Neuronal stem cell (in vitro differentiated cells): ENCODE data around the gene XAB2.

Experiments used
- DNase-seq: peaks from one replicate; pipeline ENCODE4 v3.0.0-alpha.2; 2013; ENCODE audit warnings: low spot score
- H2AFZ ChIP-seq: one replicate; pipeline ENCODE4 v1.6.1; 2013; ENCODE audit warnings: mild to moderate bottlenecking, low read length, inconsistent platforms
- H2AK5ac ChIP-seq: 2 replicates; pipeline ENCODE4 v1.6.1; 2013; ENCODE audit warnings: low read depth, mild to moderate bottlenecking, inconsistent platforms, low read length, moderate library complexity, mixed read lengths
- H2BK120ac ChIP-seq: 2 replicates; pipeline ENCODE4 v1.6.1; 2013; ENCODE audit warnings: low read depth, mild to moderate bottlenecking, inconsistent platforms, low read length, moderate library complexity, mixed read lengths
- H2BK12ac ChIP-seq: one replicate; pipeline ENCODE4 v1.6.1; 2013; ENCODE audit warnings: low read length, inconsistent platforms
- H2BK15ac ChIP-seq: 2 replicates; pipeline ENCODE4 v1.6.1; 2013; ENCODE audit warnings: mild to moderate bottlenecking, low read length, inconsistent platforms, mixed read lengths
- H2BK5ac ChIP-seq: one replicate; pipeline ENCODE4 v1.6.1; 2013; ENCODE audit warnings: inconsistent platforms, mild to moderate bottlenecking, low read length, moderate library complexity
- H3K14ac ChIP-seq: one replicate; pipeline ENCODE4 v1.6.1; 2013; ENCODE audit warnings: low read length, inconsistent platforms
- H3K18ac ChIP-seq: 2 replicates; pipeline ENCODE4 v1.6.1; 2013; ENCODE audit warnings: low read length, inconsistent platforms
- H3K23ac ChIP-seq: 2 replicates; pipeline ENCODE4 v1.6.1; 2013; ENCODE audit warnings: low read depth, mild to moderate bottlenecking, mixed read lengths, low read length, inconsistent platforms; ENCODE audit not compliant: poor library complexity
- H3K27ac ChIP-seq: replicated peaks from 3 replicates; pipeline ENCODE4 v1.5.1; 2013; ENCODE audit warnings: low read length, inconsistent platforms
- H3K27me3 ChIP-seq, 3 experiments: 2 replicates each; pipeline ENCODE4 v1.6.1; 2013; ENCODE audit warnings: low read length in 3 of 3, mild to moderate bottlenecking in 2 of 3, inconsistent platforms in 1 of 3, low read depth in 1 of 3, mixed read lengths in 1 of 3, moderate library complexity in 1 of 3; ENCODE audit not compliant: control insufficient read depth in 3 of 3, insufficient read depth in 3 of 3
- H3K36me3 ChIP-seq, 2 donors: replicated peaks in 1 of 2; 2 replicates each; pipeline ENCODE4 v1.6.1; 2013; ENCODE audit warnings: low read length in 2 of 2; ENCODE audit not compliant: control insufficient read depth in 2 of 2, insufficient read depth in 2 of 2
- H3K4ac ChIP-seq: 2 replicates; pipeline ENCODE4 v1.6.1; 2013; ENCODE audit warnings: inconsistent platforms, mild to moderate bottlenecking, low read length, moderate library complexity
- H3K4me1 ChIP-seq, 2 donors: 1 replicate in 1 of 2; 2 replicates in 1 of 2; pipeline ENCODE4 v1.6.1; 2013; ENCODE audit warnings: low read length in 2 of 2, low read depth in 1 of 2; ENCODE audit not compliant: control insufficient read depth in 2 of 2, insufficient read depth in 1 of 2
- H3K4me2 ChIP-seq: one replicate; pipeline ENCODE4 v1.6.1; 2013; ENCODE audit warnings: mild to moderate bottlenecking, low read length, inconsistent platforms; ENCODE audit not compliant: insufficient read depth, poor library complexity, severe bottlenecking
- H3K4me3 ChIP-seq, 2 donors: 2 replicates each; pipeline ENCODE4 v1.5.1; 2013; ENCODE audit warnings: low read length in 2 of 2, mild to moderate bottlenecking in 2 of 2, inconsistent platforms in 1 of 2, moderate library complexity in 1 of 2
- H3K79me1 ChIP-seq: one replicate; pipeline ENCODE4 v1.6.1; 2013; ENCODE audit warnings: low read depth, mild to moderate bottlenecking, inconsistent platforms, low read length, moderate library complexity
- H3K9ac ChIP-seq: one replicate; pipeline ENCODE4 v1.6.1; 2013; ENCODE audit warnings: mild to moderate bottlenecking, low read depth, low read length, inconsistent platforms; ENCODE audit not compliant: poor library complexity
- H3K9me3 ChIP-seq, 2 donors: replicated peaks in 1 of 2; 2 replicates each; pipeline versions ENCODE3 to v1.6.1; 2013; ENCODE audit warnings: low read length in 2 of 2, mild to moderate bottlenecking in 2 of 2, inconsistent platforms in 1 of 2, low read depth in 1 of 2, mixed read lengths in 1 of 2, moderate library complexity in 1 of 2; ENCODE audit not compliant: control insufficient read depth in 2 of 2, insufficient read depth in 1 of 2
- H4K8ac ChIP-seq: one replicate; pipeline ENCODE4 v1.6.1; 2013; ENCODE audit warnings: low read depth, mild to moderate bottlenecking, inconsistent platforms, low read length, moderate library complexity
- H4K91ac ChIP-seq: one replicate; pipeline ENCODE4 v1.6.1; 2013; ENCODE audit warnings: low read length, low read depth, mild to moderate bottlenecking, inconsistent platforms; ENCODE audit not compliant: poor library complexity
- WGBS, 2 donors: extraction: QIAGEN DNeasy Blood & Tissue Kit; methylation state at CpG; one replicate each; pipeline ENCODE4 v1.1.7; 2013; ENCODE audit warnings: missing lambda C conversion rate in 2 of 2, mixed read lengths in 1 of 2; ENCODE audit not compliant: insufficient read length in 2 of 2, insufficient replicate concordance in 1 of 2; ENCODE audit errors: extremely low coverage in 2 of 2; 5-methylcytosine and 5-hydroxymethylcytosine counted together

The XAB2 gene

DNA sequence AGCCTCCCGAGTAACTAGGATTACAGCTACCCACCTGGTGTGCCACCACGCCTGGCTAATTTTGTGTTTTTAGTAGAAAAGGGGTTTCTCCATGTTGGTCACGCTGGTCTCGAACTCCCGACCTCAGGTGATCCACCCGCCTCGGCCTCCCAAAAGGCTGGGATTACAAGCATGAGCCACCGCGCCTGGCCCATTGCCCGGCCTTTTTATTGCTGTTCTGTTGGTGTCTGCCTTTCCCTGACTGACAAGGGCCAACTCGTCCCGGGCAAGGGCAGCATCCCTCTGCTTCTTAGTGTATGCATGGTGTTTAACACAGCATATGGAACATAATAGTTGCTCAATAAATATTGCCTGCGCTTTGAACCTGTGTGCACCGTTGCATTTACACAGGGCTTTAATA lies 33.3 kb upstream of the XAB2 start:
- Histone ChIP-seq H2BK12ac (no peak overlapping the region), H3K14ac (no peak overlapping the region), H2BK5ac (no peak overlapping the region), H3K4me1 (no peaks in the 10 kb centered on the region), H4K8ac (no peak overlapping the region), H4K91ac (no peak overlapping the region), H2BK15ac (no peak overlapping the region), H3K4me2 (no peak overlapping the region), H3K27me3 (no peaks in the 10 kb centered on the region), H3K4me3 (no peak overlapping the region), H3K9ac (no peak overlapping the region), H3K9me3 (no peaks in the 10 kb centered on the region), H3K23ac (no peak overlapping the region), H3K27ac (no peak overlapping the region), H3K79me1 (peaks cover 1% of the 10 kb centered on the region), H2AFZ (no peak overlapping the region), H2AK5ac (no peak overlapping the region), H3K18ac (no peak overlapping the region), H3K4ac (no peak overlapping the region), H2BK120ac (no peak overlapping the region), H3K36me3 (no peaks in the 10 kb centered on the region)
- DNase-seq: no peak
- whole genome bisulfite sequencing, 2 donors: no CpG with 5 or more reads among the region's 14 CpGs

DNA sequence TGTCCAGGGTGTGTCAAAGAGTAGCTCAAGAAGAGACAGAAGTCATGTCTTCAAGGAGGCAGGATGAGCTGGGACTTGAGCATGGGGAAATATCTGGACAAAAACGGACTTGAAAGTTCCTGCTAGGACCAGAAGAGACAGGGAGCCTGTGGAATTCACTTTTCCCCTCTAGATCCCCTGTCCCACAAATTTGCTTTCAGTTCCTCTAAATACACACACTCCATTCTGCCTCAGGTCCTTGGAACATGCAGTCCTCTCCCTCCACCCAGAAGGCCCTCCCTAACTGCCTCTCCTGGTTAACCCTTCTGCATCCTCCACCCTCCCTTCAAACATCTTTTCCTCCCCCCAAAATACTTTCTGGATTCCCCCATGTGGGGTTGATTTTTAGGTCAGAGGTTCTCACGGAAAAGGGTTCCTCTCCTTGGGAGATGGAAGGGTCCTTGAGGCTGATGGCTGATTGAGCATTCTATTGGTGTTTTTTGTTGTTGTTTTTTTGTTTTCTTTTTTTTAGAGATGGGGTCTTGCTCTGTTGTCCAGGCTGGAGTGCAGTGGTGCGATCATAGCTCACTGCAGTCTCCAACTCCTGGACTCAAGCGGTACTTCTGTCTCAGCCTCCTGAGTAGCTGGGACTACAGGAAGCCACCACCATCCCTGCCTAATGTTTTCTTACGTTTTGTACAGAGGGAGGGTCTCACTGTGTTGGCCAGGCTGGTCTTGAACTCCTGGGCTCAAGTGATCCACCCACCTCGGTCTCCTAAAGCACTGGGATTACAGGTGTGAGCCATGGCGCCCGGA lies 32.6 kb upstream of the XAB2 start:
- Histone ChIP-seq H2AK5ac (no peak overlapping the region), H3K14ac (no peak overlapping the region), H3K27ac (no peak overlapping the region), H3K9me3 (no peaks in the 10 kb centered on the region), H4K8ac (no peak overlapping the region), H3K18ac (no peak overlapping the region), H2BK5ac (no peak overlapping the region), H2AFZ (no peak overlapping the region), H3K9ac (no peak overlapping the region), H3K4me2 (no peak overlapping the region), H3K27me3 (no peaks in the 10 kb centered on the region), H2BK15ac (no peak overlapping the region), H3K79me1 (peaks cover 1% of the 10 kb centered on the region), H2BK120ac (no peak overlapping the region), H3K23ac (no peak overlapping the region), H3K4ac (no peak overlapping the region), H2BK12ac (no peak overlapping the region), H3K4me1 (peaks cover 0 to 2% of the 10 kb centered on the region in 2 donors), H3K4me3 (no peak overlapping the region), H4K91ac (no peak overlapping the region), H3K36me3 (no peaks in the 10 kb centered on the region)
- WGBS, 2 donors: no CpG with 5 or more reads among the region's 8 CpGs
- no peak for DNase-seq

GRCh38 chr19:7658219-7658686 lies 28.9 kb upstream of the XAB2 start:
- Histone ChIP-seq H2BK12ac (no peak overlapping the region), H3K79me1 (peaks cover 1% of the 10 kb centered on the region), H2BK15ac (no peak overlapping the region), H3K14ac (no peak overlapping the region), H4K8ac (no peak overlapping the region), H3K9ac (no peak overlapping the region), H3K18ac (no peak overlapping the region), H3K4ac (no peak overlapping the region), H3K4me2 (no peak overlapping the region), H2AK5ac (peak overlapping the region; percentile 5), H3K36me3 (no peaks in the 10 kb centered on the region), H4K91ac (no peak overlapping the region), H3K27me3 (no peaks in the 10 kb centered on the region), H3K9me3 (no peaks in the 10 kb centered on the region), H3K4me1 (peaks cover 0 to 2% of the 10 kb centered on the region in 2 donors), H2AFZ (peak overlapping the region; percentile 79), H3K23ac (no peak overlapping the region), H2BK120ac (no peak overlapping the region), H2BK5ac (no peak overlapping the region), H3K27ac (no peak overlapping the region), H3K4me3 (no peak overlapping the region)
- no CpG with 5 or more reads among the region's 9 CpGs for WGBS, 2 donors
- no peak for DNase-seq

DNA sequence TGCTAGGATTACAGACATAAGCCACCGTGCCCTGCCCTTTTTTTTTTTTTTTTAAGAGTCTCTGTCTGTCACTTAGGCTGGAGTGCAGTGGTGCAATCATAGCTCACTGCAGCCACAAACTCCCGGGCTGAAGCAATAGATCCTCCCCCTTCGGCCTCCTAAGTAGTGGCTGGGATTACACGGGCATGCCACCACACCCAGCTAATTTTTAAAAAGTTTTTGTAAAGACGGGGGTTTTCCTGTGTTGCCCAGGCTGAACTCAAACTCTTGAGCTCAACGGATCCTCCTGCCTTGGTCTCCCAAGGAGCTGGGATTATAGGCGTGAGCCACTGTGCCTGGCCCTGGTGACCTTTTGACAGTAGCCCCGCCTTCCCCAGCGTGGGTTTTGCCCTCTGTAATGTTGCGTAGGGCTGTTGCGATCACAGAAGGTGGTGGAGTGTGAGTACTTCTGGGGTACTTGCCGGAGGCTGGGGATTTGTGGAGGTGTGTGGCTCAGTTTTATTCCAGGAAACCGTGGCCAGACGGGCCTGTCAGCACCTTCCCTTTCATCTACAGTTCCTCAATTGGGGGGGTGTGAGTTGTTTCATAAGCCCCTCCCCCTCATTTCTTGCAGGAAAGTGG lies 27.9 kb upstream of the XAB2 start:
- no peak overlapping the region for H2BK15ac ChIP-seq
- WGBS, 2 donors: no CpG with 5 or more reads among the region's 14 CpGs
- no peak overlapping the region for H2BK12ac ChIP-seq
- no peak overlapping the region for H3K23ac ChIP-seq
- no peak overlapping the region for H2BK120ac ChIP-seq
- H3K27ac ChIP-seq: no peak overlapping the region
- no peak overlapping the region for H3K18ac ChIP-seq
- H3K27me3 ChIP-seq: peaks cover 0 to 4% (median 0%) of the 10 kb centered on the region in 3 experiments
- H3K9ac ChIP-seq: no peak overlapping the region
- no peaks in the 10 kb centered on the region for H3K36me3 ChIP-seq
- H3K4me1 ChIP-seq: peaks cover 1 to 4% of the 10 kb centered on the region in 2 donors
- H3K4me3 ChIP-seq: no peak overlapping the region
- no peak overlapping the region for H3K4me2 ChIP-seq
- H3K14ac ChIP-seq: no peak overlapping the region
- H3K4ac ChIP-seq: no peak overlapping the region
- H4K8ac ChIP-seq: no peak overlapping the region
- no peak overlapping the region for H4K91ac ChIP-seq
- peaks cover 1% of the 10 kb centered on the region for H3K79me1 ChIP-seq
- no peak overlapping the region for H2AK5ac ChIP-seq
- peak overlapping the region; percentile 61 for H2AFZ ChIP-seq
- H2BK5ac ChIP-seq: no peak overlapping the region
- H3K9me3 ChIP-seq: no peaks in the 10 kb centered on the region
- no peak for DNase-seq
